HCT116 (cell line): ENCODE data around the gene ARPP21. TPM values are rescaled to one million over a fixed set of nuclear protein-coding genes. Genes with fewer than 3 reads are reported as not detected.

Source experiments
- ATAC-seq: fragments of 200-7000 bp; cut with Tn5 transposase; 2 replicates; pipeline ENCODE4 v1.9.1; 2020; ENCODE audit warnings: mild to moderate bottlenecking, moderate library complexity
- BruUV-seq: library from RNA; stranded (reverse); fragments of 400-500 nt; replicated peaks from 2 replicates; lab custom pipeline; 2021; lab: Mats Ljungman, UMichigan
- CTCF ChIA-PET: fragments of 300-600 bp; sonication (Branson Sonifier 250); formaldehyde crosslinking; loops from one replicate; lab custom pipeline; 2021; ENCODE audit warnings: antibody characterized with exemption; lab: Charles Lee
- POLR2A ChIA-PET: fragments of 300-600, 350-600 bp; sonication (Branson Sonifier 250); formaldehyde crosslinking; loops from one replicate; lab custom pipeline; 2021; ENCODE audit warnings: antibody characterized with exemption; lab: Charles Lee
- RAD21 ChIA-PET, 2 experiments: fragments of 300-600 bp; sonication (Branson Sonifier 250); formaldehyde crosslinking; loops; one replicate each; lab custom pipeline; 2023; ENCODE audit warnings: low total read pairs in 2 of 2; ENCODE audit not compliant: uncharacterized antibody in 2 of 2, unreplicated experiment in 2 of 2, low non-redundant PET in 1 of 2; lab: Charles Lee
- DNase-seq: peaks from one replicate; pipeline ENCODE4 v3.0.0-alpha.2; 2010; ENCODE audit warnings: low read depth, low spot score
- H2AFZ ChIP-seq: fragments of 200-600 bp; shearing (Covaris generic), sonication (generic); 2 replicates; pipeline ENCODE4 v1.6.1; 2017; ENCODE audit warnings: low read depth, mixed run types, mixed read lengths, antibody characterized with exemption, low read length; ENCODE audit not compliant: poor library complexity, severe bottlenecking
- H3K27ac ChIP-seq: 2 replicates; pipeline ENCODE4 v1.5.1; 2012; ENCODE audit warnings: low read depth, low read length
- H3K27me3 ChIP-seq: fragments of 200-600 bp; sonication (generic); 2 replicates; pipeline ENCODE4 v1.6.1; 2016; ENCODE audit warnings: mixed run types, low read length, mixed read lengths; ENCODE audit not compliant: insufficient read depth
- H3K36me3 ChIP-seq, 2 experiments: fragments of 200-500 bp in 1 of 2; fragments of 200-600 bp in 1 of 2; sonication (Bioruptor generic) in 1 of 2; sonication (generic) in 1 of 2; 2 replicates each; pipeline versions ENCODE4 v1.5.1 to v1.6.1; 2014 to 2016; ENCODE audit warnings: low read length in 2 of 2, inconsistent platforms in 1 of 2, mixed read lengths in 1 of 2, mixed run types in 1 of 2; ENCODE audit not compliant: insufficient read depth in 2 of 2, control insufficient read depth in 1 of 2
- H3K4me1 ChIP-seq, 2 experiments: fragments of 200-600 bp in 1 of 2; sonication (generic) in 1 of 2; 2 replicates each; pipeline versions ENCODE4 v1.5.1 to v1.6.1; 2012 to 2017; ENCODE audit warnings: low read length in 2 of 2, inconsistent platforms in 1 of 2, mild to moderate bottlenecking in 1 of 2, mixed read lengths in 1 of 2, mixed run types in 1 of 2, moderate library complexity in 1 of 2; ENCODE audit not compliant: insufficient read depth in 2 of 2, control insufficient read depth in 1 of 2
- H3K4me2 ChIP-seq: fragments of 200-600 bp; sonication (generic); 2 replicates; pipeline ENCODE4 v1.6.1; 2017; ENCODE audit warnings: mixed run types, low read length, mixed read lengths
- H3K4me3 ChIP-seq, 2 experiments: fragments of 200-600 bp in 1 of 2; sonication (generic) in 1 of 2; replicated peaks in 1 of 2; 2 replicates each; pipeline ENCODE4 v1.5.1; 2011 to 2016; ENCODE audit warnings: low read length in 2 of 2, control low read depth in 1 of 2, low read depth in 1 of 2, mild to moderate bottlenecking in 1 of 2, mixed read lengths in 1 of 2, mixed run types in 1 of 2
- H3K79me2 ChIP-seq: fragments of 200-600 bp; sonication (generic); 2 replicates; pipeline ENCODE4 v1.6.1; 2017; ENCODE audit warnings: mild to moderate bottlenecking, mixed run types, low read length, moderate library complexity, mixed read lengths; ENCODE audit not compliant: insufficient read depth
- H3K9ac ChIP-seq: fragments of 200-600 bp; sonication (generic); 2 replicates; pipeline ENCODE4 v1.6.1; 2016; ENCODE audit warnings: low read length, mixed read lengths
- H3K9me2 ChIP-seq: fragments of 200-600 bp; sonication (generic), shearing (Covaris generic); 2 replicates; pipeline ENCODE4 v1.6.1; 2017; ENCODE audit warnings: mixed run types, mild to moderate bottlenecking, moderate library complexity; ENCODE audit not compliant: insufficient read depth
- H3K9me3 ChIP-seq, 2 experiments: fragments of 200-500 bp in 1 of 2; fragments of 200-600 bp in 1 of 2; sonication (Bioruptor generic) in 1 of 2; sonication (generic) in 1 of 2; 2 replicates each; pipeline ENCODE4 v1.6.1; 2014 to 2017; ENCODE audit warnings: low read length in 2 of 2, mixed read lengths in 2 of 2, inconsistent platforms in 1 of 2, low read depth in 1 of 2, mild to moderate bottlenecking in 1 of 2, mixed run types in 1 of 2, moderate library complexity in 1 of 2; ENCODE audit not compliant: control insufficient read depth in 1 of 2, insufficient read depth in 1 of 2
- H4K20me1 ChIP-seq: fragments of 200-600 bp; sonication (generic), shearing (Covaris generic); 2 replicates; pipeline ENCODE4 v1.6.1; 2017; ENCODE audit warnings: mixed run types, mild to moderate bottlenecking, moderate library complexity; ENCODE audit not compliant: insufficient read depth
- ATF3 ChIP-seq: IDR thresholded peaks from 2 replicates; pipeline ENCODE4 v1.6.1; 2012
- CBX3 ChIP-seq: IDR thresholded peaks from 2 replicates; pipeline ENCODE4 v1.6.1; 2012; ENCODE audit warnings: low read depth
- CEBPB ChIP-seq: IDR thresholded peaks from 2 replicates; pipeline ENCODE4 v1.6.1; 2012; ENCODE audit warnings: low read depth
- EZH2 ChIP-seq: fragments of 200-600 bp; sonication (generic); IDR thresholded peaks from 2 replicates; pipeline ENCODE4 v1.6.1; 2017; ENCODE audit warnings: antibody characterized with exemption, mixed run types
- FOSL1 ChIP-seq: IDR thresholded peaks from 2 replicates; pipeline ENCODE4 v1.6.1; 2012; ENCODE audit warnings: low read depth
- MAX ChIP-seq: IDR thresholded peaks from 2 replicates; pipeline ENCODE4 v1.6.1; 2012
- RAD21 ChIP-seq: IDR thresholded peaks from 2 replicates; pipeline ENCODE4 v1.6.1; 2012; ENCODE audit warnings: low read depth, mild to moderate bottlenecking
- SIN3A ChIP-seq: IDR thresholded peaks from 2 replicates; pipeline ENCODE4 v1.6.1; 2012; ENCODE audit warnings: low read depth
- SP1 ChIP-seq: IDR thresholded peaks from 2 replicates; pipeline ENCODE4 v1.6.1; 2012; ENCODE audit warnings: low read depth
- SRF ChIP-seq: IDR thresholded peaks from 2 replicates; pipeline ENCODE4 v1.6.1; 2012; ENCODE audit warnings: low read depth
- TCF7L2 ChIP-seq: IDR thresholded peaks from 2 replicates; pipeline ENCODE4 v1.7.0; 2011; ENCODE audit warnings: borderline replicate concordance, inconsistent platforms; ENCODE audit not compliant: insufficient read depth, insufficient read length; ENCODE audit errors: extremely low read depth
- YY1 ChIP-seq: IDR thresholded peaks from 2 replicates; pipeline ENCODE4 v1.6.1; 2011; ENCODE audit warnings: low read length, low read depth, moderate library complexity, mild to moderate bottlenecking; ENCODE audit not compliant: insufficient replicate concordance; ENCODE audit errors: extremely low read depth
- ZBTB33 ChIP-seq: IDR thresholded peaks from 2 replicates; pipeline ENCODE4 v1.6.1; 2011; ENCODE audit warnings: mild to moderate bottlenecking, low read length, moderate library complexity; ENCODE audit not compliant: insufficient replicate concordance; ENCODE audit errors: extremely low read depth
- ZNF274 ChIP-seq: fragments of 200-500 bp; sonication (Bioruptor generic); IDR thresholded peaks from 2 replicates; pipeline ENCODE4 v1.6.1; 2014; ENCODE audit warnings: mild to moderate bottlenecking, low read depth, low read length, inconsistent platforms
- intact Hi-C: fragments of 100-400 bp; cut with micrococcal nuclease; formaldehyde crosslinking; loops from 2 replicates; pipeline ENCODE4 v1.10.0; 2022
- total RNA-seq: library from RNA; stranded (reverse); gene quantifications from one replicate; pipeline ENCODE4 v1.2.1, GENCODE V29; 2021; ENCODE audit not compliant: unreplicated experiment

ARPP21 gene
- total RNA-seq, 1 experiment from 2014 or later, result not detected

GRCh38 chr3:35602395-35602936 lies 36.9 kb upstream of the ARPP21 start:
- intact Hi-C loops, result no loop called here
- no TSS peak for BruUV-seq
- Histone ChIP-seq H3K4me1 (no peaks in the 10 kb centered on the region), H3K4me3 (no peak overlapping the region), H3K9me2 (no peaks in the 10 kb centered on the region), H3K79me2 (no peaks in the 10 kb centered on the region), H3K36me3 (no peaks in the 10 kb centered on the region), H2AFZ (no peak overlapping the region), H3K27me3 (no peaks in the 10 kb centered on the region), H3K9me3 (peaks cover 4 to 13% of the 10 kb centered on the region in 2 experiments; a peak in 2 of 4 replicates), H3K9ac (no peak overlapping the region), H4K20me1 (no peaks in the 10 kb centered on the region), H3K4me2 (no peak overlapping the region), H3K27ac (no peak overlapping the region)
- no peak for DNase-seq
- RAD21 ChIA-PET, result no interaction called here
- CTCF ChIA-PET, result no interaction called here
- POLR2A ChIA-PET, result no interaction called here
- no peak for ATAC-seq
- TF ChIP-seq MAX (no peak), RAD21 (no peak), EZH2 (no peak), SRF (no peak), CBX3 (no peak), CEBPB (no peak), ZBTB33 (no peak), TCF7L2 (no peak), SIN3A (no peak), ZNF274 (no peak), ATF3 (no peak), SP1 (no peak), FOSL1 (no peak), YY1 (no peak)
